ENCODE data around the gene NFASC. TPM values are rescaled to one million over a fixed set of nuclear protein-coding genes. Genes with fewer than 3 reads are reported as not detected.

The NFASC gene
- total RNA-seq, 1 experiment from 2014 or later = 16.9 TPM

DNA sequence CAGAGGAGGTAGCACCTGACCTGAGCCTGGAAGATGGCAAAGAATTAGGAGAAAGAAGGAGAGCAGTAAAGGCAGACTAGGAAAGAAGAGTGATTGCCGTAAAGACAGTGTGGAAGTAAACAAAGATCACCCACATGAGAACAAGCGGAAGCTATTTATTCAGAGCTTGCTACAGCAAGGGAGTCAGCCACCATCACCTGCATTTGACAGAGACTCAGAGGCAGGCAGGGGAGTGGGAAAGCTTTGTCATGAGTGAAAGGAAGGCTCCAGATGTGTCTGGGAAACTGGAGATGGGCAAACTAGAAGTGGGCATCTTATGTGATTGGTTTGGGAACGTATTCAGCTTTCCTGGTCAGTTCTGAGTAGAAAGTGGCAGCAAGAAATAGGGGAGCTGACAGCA lies 64.5 kb downstream of the NFASC start:
- Histone ChIP-seq H3K27me3 (ENCODE audit: control insufficient read depth, insufficient read depth, low read length) (peaks cover 2% of the 10 kb centered on the region; the same call in 1 of the 2 replicates), H3K4me3 (ENCODE audit: low read depth in 2 of 2, low read length in 2 of 2) (no peak overlapping the region), H3K9me3 (ENCODE audit: control insufficient read depth, insufficient read depth, low read depth, low read length) (no peaks in the 10 kb centered on the region), H3K27ac (ENCODE audit: low read length) (no peak overlapping the region), H3K36me3 (ENCODE audit: control insufficient read depth, insufficient read depth, low read length) (no peaks in the 10 kb centered on the region), H3K4me1 (ENCODE audit: control insufficient read depth, insufficient read depth, low read length) (no peaks in the 10 kb centered on the region; the same call in 1 of the 2 replicates)
- in situ Hi-C loops (cut with HindIII; ENCODE audit: low pct_unique_long_range_greater_than_20kb, low sequenced_read_pairs) (no loop called here), intact Hi-C loops (cut with micrococcal nuclease; ENCODE audit: unreplicated experiment) (no loop called here)
- TF ChIP-seq POLR2AphosphoS5 (IDR thresholded peaks at IDR 0.05; ENCODE audit: low read depth, low read length) = no peak
- no peak for TF ChIP-seq SIN3A (IDR thresholded peaks at IDR 0.05; ENCODE audit: borderline replicate concordance, insufficient read depth, low read depth, low read length)
- TF ChIP-seq, protein P1, sequence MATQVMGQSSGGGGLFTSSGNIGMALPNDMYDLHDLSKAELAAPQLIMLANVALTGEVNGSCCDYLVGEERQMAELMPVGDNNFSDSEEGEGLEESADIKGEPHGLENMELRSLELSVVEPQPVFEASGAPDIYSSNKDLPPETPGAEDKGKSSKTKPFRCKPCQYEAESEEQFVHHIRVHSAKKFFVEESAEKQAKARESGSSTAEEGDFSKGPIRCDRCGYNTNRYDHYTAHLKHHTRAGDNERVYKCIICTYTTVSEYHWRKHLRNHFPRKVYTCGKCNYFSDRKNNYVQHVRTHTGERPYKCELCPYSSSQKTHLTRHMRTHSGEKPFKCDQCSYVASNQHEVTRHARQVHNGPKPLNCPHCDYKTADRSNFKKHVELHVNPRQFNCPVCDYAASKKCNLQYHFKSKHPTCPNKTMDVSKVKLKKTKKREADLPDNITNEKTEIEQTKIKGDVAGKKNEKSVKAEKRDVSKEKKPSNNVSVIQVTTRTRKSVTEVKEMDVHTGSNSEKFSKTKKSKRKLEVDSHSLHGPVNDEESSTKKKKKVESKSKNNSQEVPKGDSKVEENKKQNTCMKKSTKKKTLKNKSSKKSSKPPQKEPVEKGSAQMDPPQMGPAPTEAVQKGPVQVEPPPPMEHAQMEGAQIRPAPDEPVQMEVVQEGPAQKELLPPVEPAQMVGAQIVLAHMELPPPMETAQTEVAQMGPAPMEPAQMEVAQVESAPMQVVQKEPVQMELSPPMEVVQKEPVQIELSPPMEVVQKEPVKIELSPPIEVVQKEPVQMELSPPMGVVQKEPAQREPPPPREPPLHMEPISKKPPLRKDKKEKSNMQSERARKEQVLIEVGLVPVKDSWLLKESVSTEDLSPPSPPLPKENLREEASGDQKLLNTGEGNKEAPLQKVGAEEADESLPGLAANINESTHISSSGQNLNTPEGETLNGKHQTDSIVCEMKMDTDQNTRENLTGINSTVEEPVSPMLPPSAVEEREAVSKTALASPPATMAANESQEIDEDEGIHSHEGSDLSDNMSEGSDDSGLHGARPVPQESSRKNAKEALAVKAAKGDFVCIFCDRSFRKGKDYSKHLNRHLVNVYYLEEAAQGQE (IDR thresholded peaks at IDR 0.05; ENCODE audit: insufficient read depth in 1 of 2, low read depth in 2 of 2, low read length in 1 of 2) = no peak
- no peak for TF ChIP-seq TCF7L2 (IDR thresholded peaks at IDR 0.05; ENCODE audit: low read depth, low read length)
- TF ChIP-seq, protein P2, sequence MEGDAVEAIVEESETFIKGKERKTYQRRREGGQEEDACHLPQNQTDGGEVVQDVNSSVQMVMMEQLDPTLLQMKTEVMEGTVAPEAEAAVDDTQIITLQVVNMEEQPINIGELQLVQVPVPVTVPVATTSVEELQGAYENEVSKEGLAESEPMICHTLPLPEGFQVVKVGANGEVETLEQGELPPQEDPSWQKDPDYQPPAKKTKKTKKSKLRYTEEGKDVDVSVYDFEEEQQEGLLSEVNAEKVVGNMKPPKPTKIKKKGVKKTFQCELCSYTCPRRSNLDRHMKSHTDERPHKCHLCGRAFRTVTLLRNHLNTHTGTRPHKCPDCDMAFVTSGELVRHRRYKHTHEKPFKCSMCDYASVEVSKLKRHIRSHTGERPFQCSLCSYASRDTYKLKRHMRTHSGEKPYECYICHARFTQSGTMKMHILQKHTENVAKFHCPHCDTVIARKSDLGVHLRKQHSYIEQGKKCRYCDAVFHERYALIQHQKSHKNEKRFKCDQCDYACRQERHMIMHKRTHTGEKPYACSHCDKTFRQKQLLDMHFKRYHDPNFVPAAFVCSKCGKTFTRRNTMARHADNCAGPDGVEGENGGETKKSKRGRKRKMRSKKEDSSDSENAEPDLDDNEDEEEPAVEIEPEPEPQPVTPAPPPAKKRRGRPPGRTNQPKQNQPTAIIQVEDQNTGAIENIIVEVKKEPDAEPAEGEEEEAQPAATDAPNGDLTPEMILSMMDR (IDR thresholded peaks at IDR 0.05) = no peak
- ChIA-PET CTCF (no interaction called here), POLR2A (no interaction called here)
- ATAC-seq (no peak), DNase-seq (ENCODE audit: low read depth, low spot score) (no peak)
- BruUV-seq (replicated peaks) = no TSS peak

DNA sequence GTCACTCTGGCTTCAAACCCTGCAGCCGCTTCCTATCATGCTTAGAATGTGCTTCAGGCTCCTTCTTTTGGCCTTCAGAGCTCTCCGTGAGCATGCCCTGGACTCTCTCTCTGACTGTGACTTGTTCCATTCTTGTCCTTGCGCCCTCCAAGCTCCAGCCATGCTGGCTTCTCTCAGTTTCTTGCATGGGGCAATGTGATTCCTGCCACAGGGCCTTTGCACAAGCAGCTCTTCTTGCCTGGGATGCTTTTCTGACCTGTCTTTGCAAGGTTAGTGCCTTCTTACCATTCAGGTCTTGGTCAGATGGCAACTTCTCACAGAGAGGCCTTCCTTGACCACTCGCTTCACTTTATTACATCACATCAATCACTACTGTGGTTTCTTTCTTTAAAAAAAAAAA lies 66.1 kb downstream of the NFASC start:
- H3K27me3 ChIP-seq (ENCODE audit: control insufficient read depth, insufficient read depth, low read length) = peaks cover 2% of the 10 kb centered on the region; the same call in 1 of the 2 replicates
- ChIA-PET POLR2A (no interaction called here), CTCF (interaction anchor here (0.5 to 0.6 kb wide), 2 partner anchors 125 to 376 kb away, joined by 3 to 8 read pairs; no protein-coding TSS in a partner anchor)
- TF ChIP-seq, protein P2 (IDR thresholded peaks at IDR 0.05) = no peak
- TF ChIP-seq, protein P1 (IDR thresholded peaks at IDR 0.05; ENCODE audit: insufficient read depth in 1 of 2, low read depth in 2 of 2, low read length in 1 of 2) = no peak
- in situ Hi-C loops (cut with HindIII; ENCODE audit: low pct_unique_long_range_greater_than_20kb, low sequenced_read_pairs) = no loop called here
- DNase-seq (ENCODE audit: low read depth, low spot score) (no peak), ATAC-seq (no peak)
- intact Hi-C loops (cut with micrococcal nuclease; ENCODE audit: unreplicated experiment) = no loop called here
- H3K4me3 ChIP-seq (ENCODE audit: low read depth in 2 of 2, low read length in 2 of 2) = no peak overlapping the region
- H3K27ac ChIP-seq (ENCODE audit: low read length) = no peak overlapping the region
- H3K36me3 ChIP-seq (ENCODE audit: control insufficient read depth, insufficient read depth, low read length) = no peaks in the 10 kb centered on the region
- BruUV-seq (replicated peaks) = no TSS peak
- no peaks in the 10 kb centered on the region for H3K9me3 ChIP-seq (ENCODE audit: control insufficient read depth, insufficient read depth, low read depth, low read length)
- no peaks in the 10 kb centered on the region; the same call in 1 of the 2 replicates for H3K4me1 ChIP-seq (ENCODE audit: control insufficient read depth, insufficient read depth, low read length)
